ENCODE data around the gene DDX25.

Gene DDX25

DNA sequence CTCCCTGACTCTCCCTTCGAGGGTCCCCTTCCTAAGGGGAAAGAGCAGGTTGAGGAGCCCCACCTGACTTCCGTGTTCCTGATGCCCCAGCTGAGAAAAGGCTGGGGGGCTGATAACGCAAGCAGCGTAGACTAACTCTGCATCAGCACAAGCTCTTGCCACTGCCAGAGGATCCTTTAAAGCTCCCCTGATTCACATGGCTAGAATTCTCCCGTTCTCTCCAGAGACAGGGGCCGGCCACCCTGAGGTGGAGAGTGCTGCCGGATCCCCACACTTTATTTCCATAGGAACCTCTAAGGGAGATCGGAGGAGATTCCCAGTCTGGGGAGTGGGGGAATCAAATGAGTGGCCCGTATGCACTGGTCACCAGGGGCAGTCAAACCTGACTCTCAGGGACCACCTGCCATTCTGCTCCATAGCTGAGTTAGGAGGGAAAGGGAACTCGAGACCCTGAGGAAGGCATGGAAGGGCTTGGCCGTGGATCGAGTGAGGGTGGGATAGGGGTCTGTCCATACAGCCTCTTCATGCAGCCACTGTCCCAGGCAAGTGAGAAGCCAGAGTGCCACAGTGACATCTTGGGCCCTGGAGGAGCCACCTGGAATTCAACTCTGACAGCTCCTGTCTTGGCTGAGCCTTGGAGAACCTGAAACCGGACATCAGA, 40.2 kb downstream of the DDX25 start:
- ChIA-PET CTCF (interaction anchor here (1.4 to 5.9 kb wide), 3 partner anchors 16 to 254 kb away, joined by 4 to 63 read pairs (median 7); no protein-coding TSS in a partner anchor), POLR2A (no interaction called here)
- no peak for DNase-seq (ENCODE audit: extremely low spot score)
- TF ChIP-seq, protein P1, sequence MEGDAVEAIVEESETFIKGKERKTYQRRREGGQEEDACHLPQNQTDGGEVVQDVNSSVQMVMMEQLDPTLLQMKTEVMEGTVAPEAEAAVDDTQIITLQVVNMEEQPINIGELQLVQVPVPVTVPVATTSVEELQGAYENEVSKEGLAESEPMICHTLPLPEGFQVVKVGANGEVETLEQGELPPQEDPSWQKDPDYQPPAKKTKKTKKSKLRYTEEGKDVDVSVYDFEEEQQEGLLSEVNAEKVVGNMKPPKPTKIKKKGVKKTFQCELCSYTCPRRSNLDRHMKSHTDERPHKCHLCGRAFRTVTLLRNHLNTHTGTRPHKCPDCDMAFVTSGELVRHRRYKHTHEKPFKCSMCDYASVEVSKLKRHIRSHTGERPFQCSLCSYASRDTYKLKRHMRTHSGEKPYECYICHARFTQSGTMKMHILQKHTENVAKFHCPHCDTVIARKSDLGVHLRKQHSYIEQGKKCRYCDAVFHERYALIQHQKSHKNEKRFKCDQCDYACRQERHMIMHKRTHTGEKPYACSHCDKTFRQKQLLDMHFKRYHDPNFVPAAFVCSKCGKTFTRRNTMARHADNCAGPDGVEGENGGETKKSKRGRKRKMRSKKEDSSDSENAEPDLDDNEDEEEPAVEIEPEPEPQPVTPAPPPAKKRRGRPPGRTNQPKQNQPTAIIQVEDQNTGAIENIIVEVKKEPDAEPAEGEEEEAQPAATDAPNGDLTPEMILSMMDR (IDR thresholded peaks at IDR 0.05; ENCODE audit: control extremely low read depth, extremely low read depth, low read depth, missing control alignments): no peak

DNA sequence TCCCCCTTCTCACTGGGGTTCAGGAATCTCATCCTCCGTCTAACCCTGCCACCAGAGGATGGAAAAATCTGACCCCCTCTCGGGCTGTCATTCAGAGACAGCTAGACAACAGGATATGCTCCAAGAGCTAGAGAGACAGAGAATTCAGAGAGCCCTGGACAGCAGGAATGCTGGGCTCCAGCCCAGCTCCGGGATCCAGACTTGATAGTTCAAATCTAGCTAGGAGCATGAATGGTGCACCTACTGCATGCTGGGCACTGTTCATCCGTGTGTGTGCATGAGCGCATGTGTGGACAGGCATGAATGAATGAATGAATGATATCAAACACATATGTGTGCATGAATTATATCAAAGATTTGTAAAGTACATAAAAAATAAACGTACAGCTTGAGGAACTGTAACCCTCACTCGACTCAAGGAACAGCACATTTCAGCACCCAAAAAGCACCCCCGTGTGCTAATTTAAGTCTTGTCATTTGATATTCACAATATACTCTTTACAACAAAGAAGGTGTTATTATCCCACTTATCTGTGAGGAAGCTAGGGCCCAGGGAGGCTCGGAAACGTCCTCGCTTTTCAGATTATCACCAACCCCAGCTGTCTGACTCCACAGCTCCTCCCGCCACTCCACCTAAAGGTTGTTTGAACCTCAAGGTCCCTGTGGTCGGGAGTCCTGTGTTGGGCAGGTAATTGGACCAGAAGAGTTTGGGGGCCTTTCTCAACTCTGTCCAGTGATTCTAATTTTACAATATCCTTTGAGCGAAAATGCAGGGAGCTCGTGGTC, 40.9 kb downstream of the DDX25 start:
- TF ChIP-seq, protein P1 (IDR thresholded peaks at IDR 0.05; ENCODE audit: control extremely low read depth, extremely low read depth, low read depth, missing control alignments): no peak
- ChIA-PET POLR2A (no interaction called here), CTCF (interaction anchor here (1.4 to 5.9 kb wide), 2 partner anchors 17 to 248 kb away, joined by 4 to 63 read pairs; no protein-coding TSS in a partner anchor)
- DNase-seq (ENCODE audit: extremely low spot score): no peak

DNA sequence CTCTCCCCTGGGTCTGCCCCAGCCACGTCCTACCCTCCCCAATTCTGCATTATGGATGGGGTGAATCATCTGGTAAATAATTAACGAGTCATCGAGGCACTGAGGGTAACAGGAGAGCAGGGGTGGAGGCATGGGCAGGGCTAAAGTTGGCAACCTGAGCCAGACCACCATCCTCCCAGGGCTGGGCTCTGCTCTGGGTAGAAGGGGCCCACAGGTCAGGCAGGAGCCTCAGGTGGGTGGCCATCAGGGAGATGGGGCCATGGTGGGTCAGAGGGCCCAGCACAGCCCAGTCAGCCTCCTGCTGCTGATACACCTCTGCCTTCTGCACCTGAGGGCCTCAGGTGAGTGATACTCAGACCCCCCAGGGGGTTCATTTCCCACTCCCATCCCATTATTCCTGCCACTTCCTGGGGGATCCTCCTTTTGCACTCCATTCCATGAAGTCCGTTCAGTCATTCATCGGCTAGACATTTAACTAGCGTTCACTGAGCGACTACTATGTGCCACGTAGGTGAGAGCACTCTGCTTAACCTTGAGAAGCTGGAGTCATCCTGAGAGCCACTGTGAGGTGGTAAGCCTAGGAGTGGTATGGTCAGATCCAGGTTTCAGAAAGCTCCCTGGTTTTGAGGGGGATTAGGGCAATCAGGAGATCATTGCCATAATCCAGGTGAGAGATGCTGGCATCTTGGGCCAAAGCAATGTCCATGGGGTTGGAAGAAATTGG, 41.7 kb downstream of the DDX25 start, which contains the start of gene VSIG10L2:
VSIG10L2 (plus strand) TSS at position 248 of the 724 bp plus-strand sequence; CDS start at position 260, 12 bp downstream.
- ChIA-PET CTCF (interaction anchor here (5.9 kb wide), 1 partner anchor 248 kb away, joined by 63 read pairs; no protein-coding TSS in a partner anchor), POLR2A (no interaction called here)
- DNase-seq (ENCODE audit: extremely low spot score): no peak
- TF ChIP-seq, protein P1 (IDR thresholded peaks at IDR 0.05; ENCODE audit: control extremely low read depth, extremely low read depth, low read depth, missing control alignments): no peak

DNA sequence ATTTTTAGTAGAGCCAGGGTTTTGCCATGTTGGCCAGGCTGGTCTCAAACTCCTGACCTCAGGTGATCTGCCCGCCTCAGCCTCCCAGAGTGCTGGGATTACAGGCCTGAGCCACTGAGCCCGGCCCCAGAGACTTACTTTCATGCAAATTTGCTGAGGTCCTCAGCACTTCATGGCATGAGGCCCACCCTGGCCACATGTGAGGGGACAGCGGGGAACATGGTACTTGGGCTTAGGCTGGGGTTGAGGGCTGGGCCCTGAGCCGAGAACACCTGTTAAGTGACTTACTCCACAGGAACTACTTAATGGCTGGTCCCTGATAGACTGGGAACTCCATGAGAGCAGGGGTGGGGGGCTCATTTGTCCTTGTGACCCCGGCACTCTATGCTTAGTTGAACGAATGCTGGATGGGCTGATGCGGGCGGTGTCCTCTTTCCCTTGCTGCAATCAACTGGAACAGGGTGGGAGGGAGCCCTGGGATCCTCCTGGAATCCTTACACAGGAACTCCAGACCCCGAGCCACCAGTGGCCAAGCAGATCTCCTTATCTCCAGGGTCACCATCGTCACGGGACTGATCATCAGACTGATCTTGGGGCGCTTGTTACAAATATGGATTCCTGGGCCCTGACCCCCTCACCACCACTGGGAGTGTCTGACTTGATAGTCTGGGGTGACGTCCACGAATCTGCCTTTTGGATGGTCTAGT, 42.6 kb downstream of the DDX25 start:
- no peak for DNase-seq (ENCODE audit: extremely low spot score)
- CTCF ChIA-PET: no interaction called here
- TF ChIP-seq, protein P1 (IDR thresholded peaks at IDR 0.05; ENCODE audit: control extremely low read depth, extremely low read depth, low read depth, missing control alignments): no peak

DNA sequence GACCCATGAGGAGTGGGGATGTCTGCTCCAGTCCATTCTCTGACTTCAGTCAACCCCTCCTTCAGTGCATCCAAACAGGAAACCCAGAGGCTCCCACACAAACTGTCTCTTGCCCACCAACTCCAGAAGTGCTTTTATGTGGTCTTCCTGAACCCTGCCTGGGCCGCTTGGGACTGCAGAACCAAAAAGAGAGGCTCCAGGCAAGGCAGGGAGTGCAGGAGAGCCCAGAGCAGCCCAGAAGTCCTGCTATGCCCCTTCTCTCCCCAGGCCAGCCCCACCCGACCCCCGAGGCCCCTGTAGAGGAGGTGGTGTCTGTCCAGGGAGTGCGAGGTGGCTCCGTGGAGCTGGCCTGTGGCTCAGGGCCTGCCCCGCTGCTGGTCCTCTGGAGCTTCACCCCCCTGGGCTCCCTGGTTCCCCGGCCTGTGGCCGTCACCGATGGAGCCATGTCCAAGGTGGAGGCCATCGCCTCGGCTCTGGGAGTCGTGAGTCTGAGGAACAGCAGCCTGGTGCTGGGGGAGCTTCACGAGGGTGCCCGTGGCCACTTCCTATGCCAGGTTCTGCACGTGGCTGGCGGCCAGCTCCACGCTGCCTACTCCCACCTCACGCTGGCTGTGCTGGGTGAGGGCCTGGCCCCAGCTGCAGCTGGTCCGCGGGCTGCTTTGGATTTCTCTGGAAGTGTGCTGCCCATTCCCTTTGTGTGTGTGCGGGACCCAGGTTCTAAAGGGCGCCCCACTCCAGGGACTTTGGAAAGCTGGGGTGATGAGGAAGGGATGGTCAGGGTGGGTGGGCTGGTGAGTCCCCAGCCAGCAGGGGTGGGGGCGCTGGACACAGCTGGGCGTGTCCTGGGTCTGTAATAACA, 43.3 kb downstream of the DDX25 start:
- CTCF ChIA-PET: interaction anchor here (0.9 to 1.4 kb wide), 3 partner anchors 9 to 53 kb away, joined by 3 read pairs; no protein-coding TSS in a partner anchor
- TF ChIP-seq, protein P1 (IDR thresholded peaks at IDR 0.05; ENCODE audit: control extremely low read depth, extremely low read depth, low read depth, missing control alignments): no peak

More for the DNA sequence above, 42.6 kb downstream of the DDX25 start:
- POLR2A ChIA-PET: no interaction called here

More for the DNA sequence above, 43.3 kb downstream of the DDX25 start:
- POLR2A ChIA-PET: no interaction called here
- no peak for DNase-seq (ENCODE audit: extremely low spot score)
